SHP77 treated with DMSO at 0.1 percent for 48 hours (cell line): ENCODE measurements around the gene TPK1.
A peak's percentile ranks its signal among the peaks of the same experiment; 100 is the strongest.
"Not testable (repeated sequence)": the region's sequence is repeated elsewhere in the genome, so short reads cannot be mapped to it uniquely, and the experiment has no call there.

ENCODE experiments used
- DNase-seq: peaks from one replicate; lab custom pipeline; 2025; lab: John Stamatoyannopoulos, UW

The TPK1 gene

GRCh38 chr7:144777005-144777839 is 58.6 kb downstream of the TPK1 start:
- DNase-seq: no peak

- no peak for DNase-seq
Observed at GRCh38 chr7:144776447-144776846, 59.4 kb downstream of the TPK1 start.

- no peak for DNase-seq
Observed at GRCh38 chr7:144775749-144776148, 60.1 kb downstream of the TPK1 start.

- DNase-seq: no peak
Observed at GRCh38 chr7:144771927-144772326, 63.9 kb downstream of the TPK1 start.

- DNase-seq: no peak
Observed at GRCh38 chr7:144771174-144771573, 64.7 kb downstream of the TPK1 start.

GRCh38 chr7:144769352-144769751 is 66.5 kb downstream of the TPK1 start:
- DNase-seq: no peak

- no peak for DNase-seq
Observed at GRCh38 chr7:144768633-144769032, 67.2 kb downstream of the TPK1 start.

- no peak for DNase-seq
Observed at GRCh38 chr7:144763291-144763690, 72.6 kb downstream of the TPK1 start.

GRCh38 chr7:144762853-144763252 is 73.0 kb downstream of the TPK1 start:
- no peak for DNase-seq

- no peak for DNase-seq
Observed at GRCh38 chr7:144761493-144761892, 74.4 kb downstream of the TPK1 start.

- DNase-seq: no peak
Observed at GRCh38 chr7:144759653-144760052, 76.2 kb downstream of the TPK1 start.

GRCh38 chr7:144747936-144748335 is 87.9 kb downstream of the TPK1 start:
- DNase-seq: no peak

- peak; percentile 19 for DNase-seq
Observed at GRCh38 chr7:144738708-144739314, 97.0 kb downstream of the TPK1 start.

- no peak for DNase-seq
Observed at GRCh38 chr7:144738146-144738545, 97.7 kb downstream of the TPK1 start.

GRCh38 chr7:144736880-144737493 is 98.9 kb downstream of the TPK1 start:
- no peak for DNase-seq

- DNase-seq: no peak
Observed at GRCh38 chr7:144735505-144736276, 100.2 kb downstream of the TPK1 start.

- no peak for DNase-seq
Observed at GRCh38 chr7:144731661-144732351, 104.0 kb downstream of the TPK1 start.

- no peak for DNase-seq
Observed at GRCh38 chr7:144730224-144730623, 105.6 kb downstream of the TPK1 start.

GRCh38 chr7:144729226-144729625 is 106.6 kb downstream of the TPK1 start:
- no peak for DNase-seq

- no peak for DNase-seq
Observed at GRCh38 chr7:144728551-144728950, 107.3 kb downstream of the TPK1 start.

GRCh38 chr7:144726840-144727239 is 109.0 kb downstream of the TPK1 start:
- not testable (repeated sequence) for DNase-seq

GRCh38 chr7:144725070-144725469 is 110.8 kb downstream of the TPK1 start:
- DNase-seq: no peak
